8988T (cell line): ENCODE measurements around the gene USP53.
"Not testable (repeated sequence)": the region's sequence is repeated elsewhere in the genome, so short reads cannot be mapped to it uniquely, and the experiment has no call there.

Source experiments
- DNase-seq: peaks from one replicate; pipeline ENCODE4 v3.0.0; 2011

Gene USP53

GRCh38 chr4:119229908-119230687, 17.6 kb downstream of the USP53 start:
- no peak for DNase-seq

- DNase-seq: no peak
Observed at GRCh38 chr4:119231491-119231890, 19.0 kb downstream of the USP53 start.

- no peak for DNase-seq
Observed at GRCh38 chr4:119232286-119232685, 19.8 kb downstream of the USP53 start.

- no peak for DNase-seq
Observed at GRCh38 chr4:119233191-119233590, 20.7 kb downstream of the USP53 start.

GRCh38 chr4:119233750-119234149, 21.2 kb downstream of the USP53 start:
- DNase-seq: no peak

- no peak for DNase-seq
Observed at GRCh38 chr4:119237201-119237600, 24.7 kb downstream of the USP53 start.

- no peak for DNase-seq
Observed at GRCh38 chr4:119237642-119238041, 25.1 kb downstream of the USP53 start.

- DNase-seq: no peak
Observed at GRCh38 chr4:119238068-119238722, 25.7 kb downstream of the USP53 start.

- no peak for DNase-seq
Observed at GRCh38 chr4:119240128-119240527, 27.6 kb downstream of the USP53 start.

GRCh38 chr4:119240568-119240967, 28.1 kb downstream of the USP53 start:
- DNase-seq: no peak

GRCh38 chr4:119242417-119242816, 29.9 kb downstream of the USP53 start:
- DNase-seq: no peak

- no peak for DNase-seq
Observed at GRCh38 chr4:119243868-119244267, 31.4 kb downstream of the USP53 start.

- no peak for DNase-seq
Observed at GRCh38 chr4:119244344-119244743, 31.8 kb downstream of the USP53 start.

- no peak for DNase-seq
Observed at GRCh38 chr4:119244832-119245231, 32.3 kb downstream of the USP53 start.

- no peak for DNase-seq
Observed at GRCh38 chr4:119246177-119246733, 33.7 kb downstream of the USP53 start.

- DNase-seq: not testable (repeated sequence)
Observed at GRCh38 chr4:119251037-119251436, 38.5 kb downstream of the USP53 start.

GRCh38 chr4:119255223-119255622, 42.7 kb downstream of the USP53 start:
- DNase-seq: not testable (repeated sequence)

- no peak for DNase-seq
Observed at GRCh38 chr4:119260528-119260927, 48.0 kb downstream of the USP53 start.

GRCh38 chr4:119261986-119262385, 49.5 kb downstream of the USP53 start:
- DNase-seq: no peak

GRCh38 chr4:119264743-119265142, 52.2 kb downstream of the USP53 start:
- DNase-seq: no peak

GRCh38 chr4:119266153-119266552, 53.6 kb downstream of the USP53 start:
- DNase-seq: no peak

GRCh38 chr4:119268466-119268865, 56.0 kb downstream of the USP53 start:
- DNase-seq: no peak

- DNase-seq: no peak
Observed at GRCh38 chr4:119271361-119272085, 59.0 kb downstream of the USP53 start.

- not testable (repeated sequence) for DNase-seq
Observed at GRCh38 chr4:119279541-119279940, 67.0 kb downstream of the USP53 start.
